GM12878 (cell line): ENCODE results near the gene ADGRD1. TPM values are rescaled to one million over a fixed set of nuclear protein-coding genes. Genes with fewer than 3 reads are reported as not detected.

Experiments
- ATAC-seq: fragments of 200-7000 bp; cut with Tn5 transposase; 3 replicates; pipeline ENCODE4 v1.9.1; 2020; ENCODE audit warnings: mild to moderate bottlenecking, moderate library complexity
- BruUV-seq: library from RNA; stranded (reverse); fragments of 400-500 nt; replicated peaks from 2 replicates; lab custom pipeline; 2021; lab: Mats Ljungman, UMichigan
- CTCF ChIA-PET: fragments of 300-600 bp; sonication (Branson Sonifier 250); formaldehyde crosslinking; extraction: SDS; loops from one replicate; lab custom pipeline; 2021; ENCODE audit warnings: inconsistent platforms; lab: Yijun Ruan, JAX
- POLR2A ChIA-PET: fragments of 350-600 bp; formaldehyde crosslinking; extraction: SDS; loops from one replicate; lab custom pipeline; 2021; ENCODE audit warnings: inconsistent platforms; lab: Charles Lee
- RAD21 ChIA-PET: fragments of 300-600 bp; sonication (Branson Sonifier 250); formaldehyde crosslinking; loops from one replicate; lab custom pipeline; 2023; ENCODE audit warnings: antibody characterized with exemption; ENCODE audit not compliant: unreplicated experiment; lab: Charles Lee
- SMC1A ChIA-PET: fragments of 300-600 bp; sonication (Branson Sonifier 250); formaldehyde crosslinking; loops from one replicate; lab custom pipeline; 2023; ENCODE audit not compliant: unreplicated experiment, uncharacterized antibody; lab: Charles Lee
- DNase-seq: peaks from one replicate; pipeline ENCODE4 v3.0.0-alpha.2; 2011; ENCODE audit warnings: low read depth, low spot score
- FAIRE-seq: peaks from 3 replicates; lab custom pipeline; 2011; peaks lifted over from hg19 to GRCh38; lab: Jason Lieb, UNC
- H2AFZ ChIP-seq: 2 replicates; pipeline ENCODE4 v1.6.0; 2011; ENCODE audit warnings: low read depth, low read length, control low read depth; ENCODE audit not compliant: control insufficient read depth
- H3K27ac ChIP-seq: 2 replicates; pipeline ENCODE4 v1.5.1; 2011; ENCODE audit warnings: control low read depth; ENCODE audit not compliant: control insufficient read depth, insufficient read depth
- H3K27me3 ChIP-seq, 2 experiments: replicated peaks in 1 of 2; 2 replicates each; pipeline versions ENCODE4 v1.6.0 to v1.6.1; 2011; ENCODE audit warnings: low read length in 1 of 2; ENCODE audit not compliant: control insufficient read depth in 2 of 2, insufficient read depth in 2 of 2
- H3K36me3 ChIP-seq, 2 experiments: 2 replicates each; pipeline ENCODE4 v1.5.1; 2011; ENCODE audit warnings: low read length in 1 of 2; ENCODE audit not compliant: control insufficient read depth in 2 of 2, insufficient read depth in 2 of 2
- H3K4me1 ChIP-seq: 2 replicates; pipeline ENCODE4 v1.6.1; 2011; ENCODE audit warnings: mild to moderate bottlenecking, low read length, moderate library complexity, mixed read lengths; ENCODE audit not compliant: control insufficient read depth, insufficient read depth
- H3K4me2 ChIP-seq: 2 replicates; pipeline ENCODE4 v1.6.0; 2011; ENCODE audit warnings: control low read depth; ENCODE audit not compliant: control insufficient read depth, insufficient read depth
- H3K4me3 ChIP-seq: fragments of 200-600 bp; sonication (generic); 2 replicates; pipeline ENCODE4 v1.5.1; 2016
- H3K79me2 ChIP-seq: 2 replicates; pipeline ENCODE4 v1.6.0; 2011; ENCODE audit warnings: low read length; ENCODE audit not compliant: control insufficient read depth, insufficient read depth
- H3K9ac ChIP-seq: 2 replicates; pipeline ENCODE4 v1.8.0; 2011; ENCODE audit warnings: low read length, control low read depth, mixed read lengths; ENCODE audit not compliant: control insufficient read depth, insufficient read depth
- H3K9me3 ChIP-seq: replicated peaks from 3 replicates; pipeline ENCODE4 v1.5.1; 2011; ENCODE audit warnings: mild to moderate bottlenecking, low read length; ENCODE audit not compliant: control insufficient read depth, insufficient read depth
- H4K20me1 ChIP-seq: 2 replicates; pipeline ENCODE4 v1.6.0; 2011; ENCODE audit not compliant: control insufficient read depth, insufficient read depth
- KAT2A ChIP-seq: conservative IDR thresholded peaks from 2 replicates; pipeline ENCODE4 v1.6.1; 2011; ENCODE audit warnings: low read depth, low read length; ENCODE audit not compliant: control insufficient read depth
- SREBF1 ChIP-seq: IDR thresholded peaks from 2 replicates; pipeline ENCODE4 v1.6.1; 2012; ENCODE audit warnings: mild to moderate bottlenecking, low read length
- WGBS: methylation state at CpG from one replicate; pipeline ENCODE4 v1.1.6; 2016; ENCODE audit warnings: low lambda C conversion rate; ENCODE audit not compliant: insufficient replicate concordance, insufficient coverage; ENCODE audit errors: missing lambda C conversion rate; 5-methylcytosine and 5-hydroxymethylcytosine counted together
- in situ Hi-C: fragments of 300-500 bp; cut with MboI; formaldehyde crosslinking; loops from 9 replicates; pipeline ENCODE4 v1.14.3; 2018; ENCODE audit warnings: mixed read lengths
- intact Hi-C: fragments of 100-400 bp; cut with micrococcal nuclease; formaldehyde crosslinking; loops from one replicate; pipeline ENCODE4 v1.14.2; 2022; ENCODE audit not compliant: unreplicated experiment
- polyA plus RNA-seq, 11 experiments: library from polyadenylated mRNA; depleted of rRNA in 4 of 11; unstranded in 6 of 11; stranded (reverse) in 5 of 11; fragments of >200 nt; fragmentation: Nextera tagmentation in 4 of 11; fragmentation: Illumina TruSeq in 1 of 11; extraction: Ambion mirVana in 4 of 11; extraction: Trizol in 1 of 11; gene quantifications; 1 replicate in 1 of 11; 2 replicates in 10 of 11; pipeline versions ENCODE4 v1.2.1 to v1.2.3, GENCODE V29; 2011 to 2016; ENCODE audit warnings: inconsistent platforms in 2 of 11, missing spikeins in 2 of 11, low read depth in 1 of 11
- total RNA-seq, 4 experiments: library from RNA; depleted of rRNA in 3 of 4; stranded (reverse); fragments of >200 nt in 3 of 4; fragmentation: Illumina TruSeq in 1 of 4; extraction: Trizol in 1 of 4; gene quantifications; 2 replicates each; pipeline versions ENCODE4 v1.2.1 to v1.2.3, GENCODE V29; 2013 to 2021
- TF ChIP-seq, protein P1 (sequence below): IDR thresholded peaks from 2 replicates; pipeline ENCODE4 v1.6.1; 2012; ENCODE audit warnings: low read depth, low read length, improper control_type of control experiment

Gene ADGRD1
- total and polyA plus RNA-seq, 10 of the 15 experiments (the other 5 are each of a cell fraction or from before 2014, with no cell fraction given), result 0.15 to 12.7 (median 1.2) TPM

DNA sequence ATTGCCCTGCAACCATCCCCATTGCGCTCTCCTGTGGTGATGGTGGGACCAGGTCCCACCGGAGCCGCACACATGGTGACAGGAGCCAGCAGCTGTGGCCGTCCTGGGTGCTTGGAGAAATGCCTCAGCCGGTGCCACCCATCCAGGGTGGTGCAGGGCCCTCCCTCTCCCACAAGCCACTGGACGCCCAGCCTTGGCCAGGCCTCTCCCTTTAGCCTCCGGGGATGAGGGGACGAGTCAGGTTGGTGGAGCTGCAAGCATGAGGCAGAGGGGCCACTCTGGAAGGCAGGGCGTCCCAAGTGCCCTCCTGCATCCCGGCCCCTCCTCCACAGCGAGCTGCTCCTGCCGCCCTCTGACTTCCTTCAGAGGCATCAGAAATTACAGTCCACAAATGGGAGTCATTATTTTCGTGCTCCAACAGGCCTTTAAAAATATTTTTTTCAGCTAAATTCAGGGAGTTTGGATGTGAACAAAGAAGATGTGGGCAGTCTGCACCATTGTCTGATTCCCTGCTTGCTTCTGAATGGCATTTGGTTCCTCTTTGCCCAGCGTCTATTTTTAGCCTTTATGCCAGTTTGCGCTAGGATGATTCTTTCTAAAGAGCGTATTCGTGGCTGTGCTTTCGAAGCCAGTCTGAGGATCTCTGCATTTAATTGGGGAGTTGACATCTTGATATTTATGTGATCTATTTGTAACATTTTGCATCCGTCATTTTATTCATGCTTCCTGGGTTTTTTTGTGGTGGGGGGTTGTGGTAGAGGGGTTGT lies 189.4 kb downstream of the ADGRD1 start (continued):
- no peak for TF ChIP-seq KAT2A
- TF ChIP-seq, protein P1, sequence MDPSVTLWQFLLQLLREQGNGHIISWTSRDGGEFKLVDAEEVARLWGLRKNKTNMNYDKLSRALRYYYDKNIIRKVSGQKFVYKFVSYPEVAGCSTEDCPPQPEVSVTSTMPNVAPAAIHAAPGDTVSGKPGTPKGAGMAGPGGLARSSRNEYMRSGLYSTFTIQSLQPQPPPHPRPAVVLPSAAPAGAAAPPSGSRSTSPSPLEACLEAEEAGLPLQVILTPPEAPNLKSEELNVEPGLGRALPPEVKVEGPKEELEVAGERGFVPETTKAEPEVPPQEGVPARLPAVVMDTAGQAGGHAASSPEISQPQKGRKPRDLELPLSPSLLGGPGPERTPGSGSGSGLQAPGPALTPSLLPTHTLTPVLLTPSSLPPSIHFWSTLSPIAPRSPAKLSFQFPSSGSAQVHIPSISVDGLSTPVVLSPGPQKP, result no peak
- TF ChIP-seq, all 136 proteins: peak for 0

DNA sequence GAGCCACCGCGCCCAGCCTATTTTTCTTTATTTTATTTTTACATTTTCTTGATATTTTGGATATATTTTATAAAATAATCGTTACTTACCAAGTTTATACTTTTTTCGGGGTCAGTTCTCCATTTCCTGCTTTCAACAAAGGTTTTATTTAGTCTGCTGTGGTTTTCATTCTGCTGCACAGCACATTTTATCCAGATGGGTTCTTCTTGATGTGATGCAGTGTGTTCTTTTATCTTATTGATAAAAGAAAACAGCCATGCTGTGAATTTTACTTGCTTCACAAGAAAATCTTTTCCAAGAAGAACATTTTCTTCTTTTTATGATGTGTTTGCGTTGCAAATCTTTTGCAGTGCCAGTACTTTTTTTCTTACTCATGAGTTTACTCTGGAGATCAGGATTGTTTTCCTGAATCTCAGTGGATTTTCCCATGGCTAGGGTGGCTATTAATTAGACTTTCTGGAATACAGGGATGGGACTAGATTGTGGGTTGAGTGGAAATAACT lies 192.5 kb downstream of the ADGRD1 start:
- intact Hi-C loops, result loop anchor here (10.0 kb wide), 1 partner anchor 309 kb away; no protein-coding TSS in a partner anchor
- H3K27ac ChIP-seq, result no peak overlapping the region
- no peaks in the 10 kb centered on the region for H3K4me1 ChIP-seq
- ChIA-PET CTCF (no interaction called here), POLR2A (no interaction called here), RAD21 (no interaction called here), SMC1A (no interaction called here)
- no peak overlapping the region for H3K4me2 ChIP-seq
- H4K20me1 ChIP-seq, result no peaks in the 10 kb centered on the region
- DNase-seq (no peak), ATAC-seq (no peak), FAIRE-seq (no peak)
- no peak overlapping the region for H2AFZ ChIP-seq
- no peaks in the 10 kb centered on the region for H3K79me2 ChIP-seq
- no peaks in the 10 kb centered on the region for H3K36me3 ChIP-seq
- no peak for TF ChIP-seq SREBF1
- no peaks in the 10 kb centered on the region for H3K9me3 ChIP-seq
- no peak overlapping the region for H3K4me3 ChIP-seq
- H3K9ac ChIP-seq, result no peak overlapping the region
- BruUV-seq, result no TSS peak
- in situ Hi-C loops, result no loop called here
- 44% methylated on average over 5 of the region's 5 CpGs for WGBS
- no peaks in the 10 kb centered on the region; a peak in 1 of 4 replicates for H3K27me3 ChIP-seq
